GM23248 (cell line): ENCODE data around the gene RERE. TPM values are rescaled to one million over a fixed set of nuclear protein-coding genes. Genes with fewer than 3 reads are reported as not detected.

Source experiments
- DNase-seq: peaks from one replicate; pipeline ENCODE4 v3.0.0-alpha.2; 2015
- H2AFZ ChIP-seq: fragments of 200-600 bp; sonication (generic); 2 replicates; pipeline ENCODE4 v1.6.1; 2016; ENCODE audit warnings: antibody characterized with exemption
- H3F3A ChIP-seq: fragments of 200-600 bp; sonication (generic); 2 replicates; pipeline ENCODE4 v1.6.1; 2016; ENCODE audit warnings: mild to moderate bottlenecking, antibody characterized with exemption, mixed run types; ENCODE audit not compliant: insufficient read depth
- H3K27ac ChIP-seq: fragments of 200-600 bp; sonication (generic); 2 replicates; pipeline ENCODE4 v1.5.1; 2016; ENCODE audit warnings: mild to moderate bottlenecking
- H3K27me3 ChIP-seq: fragments of 200-600 bp; sonication (generic); replicated peaks from 2 replicates; pipeline ENCODE4 v1.6.1; 2016; ENCODE audit warnings: mild to moderate bottlenecking; ENCODE audit not compliant: insufficient read depth
- H3K36me3 ChIP-seq: fragments of 200-600 bp; sonication (generic); 2 replicates; pipeline ENCODE4 v1.6.1; 2016; ENCODE audit warnings: low read depth, mild to moderate bottlenecking
- H3K4me1 ChIP-seq: fragments of 200-600 bp; sonication (generic); 2 replicates; pipeline ENCODE4 v1.6.1; 2016; ENCODE audit warnings: mild to moderate bottlenecking; ENCODE audit not compliant: insufficient read depth
- H3K4me2 ChIP-seq: fragments of 200-600 bp; sonication (generic); one replicate; pipeline ENCODE4 v1.6.1; 2016; ENCODE audit warnings: mild to moderate bottlenecking; ENCODE audit not compliant: unreplicated experiment
- H3K4me3 ChIP-seq: fragments of 200-600 bp; sonication (generic); 2 replicates; pipeline ENCODE4 v1.5.1; 2016; ENCODE audit warnings: mild to moderate bottlenecking
- H3K79me2 ChIP-seq: fragments of 200-600 bp; sonication (generic); 2 replicates; pipeline ENCODE4 v1.6.1; 2016; ENCODE audit warnings: mild to moderate bottlenecking; ENCODE audit not compliant: insufficient read depth
- H3K9ac ChIP-seq: fragments of 200-600 bp; sonication (generic); 2 replicates; pipeline ENCODE4 v1.6.1; 2016; ENCODE audit warnings: mild to moderate bottlenecking
- H3K9me2 ChIP-seq: fragments of 200-600 bp; sonication (generic); 2 replicates; pipeline ENCODE4 v1.6.1; 2016; ENCODE audit warnings: mixed run types, mild to moderate bottlenecking, moderate library complexity; ENCODE audit not compliant: insufficient read depth
- H3K9me3 ChIP-seq: fragments of 200-600 bp; sonication (generic); one replicate; pipeline ENCODE4 v1.6.1; 2017; ENCODE audit warnings: low read depth
- H4K20me1 ChIP-seq: fragments of 200-600 bp; sonication (generic); 2 replicates; pipeline ENCODE4 v1.6.0; 2016; ENCODE audit not compliant: insufficient read depth
- EZH2 ChIP-seq: fragments of 200-600 bp; sonication (generic); IDR thresholded peaks from 2 replicates; pipeline ENCODE4 v1.6.1; 2018; ENCODE audit warnings: antibody characterized with exemption, mild to moderate bottlenecking; ENCODE audit not compliant: insufficient read depth, poor library complexity, severe bottlenecking
- EZH2phosphoT487 ChIP-seq: fragments of 200-600 bp; sonication (generic); IDR thresholded peaks from 2 replicates; pipeline ENCODE4 v1.6.1; 2018; ENCODE audit warnings: antibody characterized with exemption, moderate library complexity, mild to moderate bottlenecking, low read depth; ENCODE audit not compliant: insufficient read depth
- WGBS, 2 experiments: methylation state at CpG; one replicate each; pipeline ENCODE4 v1.1.6; 2015 to 2017; ENCODE audit warnings: low lambda C conversion rate in 2 of 2, low coverage in 1 of 2; ENCODE audit errors: missing lambda C conversion rate in 2 of 2; 5-methylcytosine and 5-hydroxymethylcytosine counted together
- in situ Hi-C: fragments of 300-500 bp; cut with MboI; formaldehyde crosslinking; loops from 2 replicates; pipeline ENCODE4 v1.15.0; 2020
- polyA plus RNA-seq: library from polyadenylated mRNA; unstranded; fragments of >200 nt; fragmentation: Nextera tagmentation; extraction: Ambion mirVana; gene quantifications from 2 replicates; pipeline ENCODE4 v1.2.1, GENCODE V29; 2016
- total RNA-seq: library from RNA; depleted of rRNA; stranded (reverse); fragments of >200 nt; shearing (Covaris generic); gene quantifications from 2 replicates; pipeline ENCODE4 v1.2.3, GENCODE V29; 2014

The RERE gene
- total and polyA plus RNA-seq, 2 experiments from 2014 or later = 26.0 to 26.2 TPM

GRCh38 chr1:8356256-8357209 is 460.9 kb downstream of the RERE start:
- 94 to 95% methylated on average over 27 of the region's 27 CpGs for WGBS, 2 experiments
- no peak overlapping the region for H3K27ac ChIP-seq
- in situ Hi-C loops = no loop called here
- no peak overlapping the region for H3K4me3 ChIP-seq
- no peak overlapping the region for H3K9ac ChIP-seq
- H3K27me3 ChIP-seq = no peaks in the 10 kb centered on the region
- H4K20me1 ChIP-seq = no peaks in the 10 kb centered on the region
- DNase-seq = no peak
- H3F3A ChIP-seq = 0 out of 2 replicates have a peak, but pooled peaks cover 5% of the 10 kb centered on the region
- H3K36me3 ChIP-seq = peaks cover 37% of the 10 kb centered on the region; the same call in 1 of the 2 replicates
- no peaks in the 10 kb centered on the region for H3K4me1 ChIP-seq
- no peak overlapping the region for H3K4me2 ChIP-seq
- H3K79me2 ChIP-seq = peaks cover 9% of the 10 kb centered on the region; the same call in 1 of the 2 replicates
- no peaks in the 10 kb centered on the region for H3K9me2 ChIP-seq
- no peak overlapping the region for H2AFZ ChIP-seq
- no peaks in the 10 kb centered on the region for H3K9me3 ChIP-seq
- TF ChIP-seq EZH2 = no peak
- no peak for TF ChIP-seq EZH2phosphoT487

GRCh38 chr1:8355439-8356255 is 461.8 kb downstream of the RERE start:
- H3K79me2 ChIP-seq = peaks cover 9% of the 10 kb centered on the region; the same call in 1 of the 2 replicates
- no peak overlapping the region for H3K9ac ChIP-seq
- DNase-seq = no peak
- H3K9me3 ChIP-seq = no peaks in the 10 kb centered on the region
- H4K20me1 ChIP-seq = no peaks in the 10 kb centered on the region
- H2AFZ ChIP-seq = no peak overlapping the region
- 0 out of 2 replicates have a peak, but pooled peaks cover 5% of the 10 kb centered on the region for H3F3A ChIP-seq
- no peaks in the 10 kb centered on the region for H3K9me2 ChIP-seq
- H3K36me3 ChIP-seq = peaks cover 37% of the 10 kb centered on the region; the same call in 1 of the 2 replicates
- no peak overlapping the region for H3K27ac ChIP-seq
- TF ChIP-seq EZH2 (no peak), EZH2phosphoT487 (no peak)
- in situ Hi-C loops = no loop called here
- no peaks in the 10 kb centered on the region for H3K4me1 ChIP-seq
- no peak overlapping the region for H3K4me2 ChIP-seq
- 88% methylated on average over 20 to 24 of the region's 24 CpGs for WGBS, 2 experiments
- H3K27me3 ChIP-seq = no peaks in the 10 kb centered on the region
- H3K4me3 ChIP-seq = no peak overlapping the region

DNA sequence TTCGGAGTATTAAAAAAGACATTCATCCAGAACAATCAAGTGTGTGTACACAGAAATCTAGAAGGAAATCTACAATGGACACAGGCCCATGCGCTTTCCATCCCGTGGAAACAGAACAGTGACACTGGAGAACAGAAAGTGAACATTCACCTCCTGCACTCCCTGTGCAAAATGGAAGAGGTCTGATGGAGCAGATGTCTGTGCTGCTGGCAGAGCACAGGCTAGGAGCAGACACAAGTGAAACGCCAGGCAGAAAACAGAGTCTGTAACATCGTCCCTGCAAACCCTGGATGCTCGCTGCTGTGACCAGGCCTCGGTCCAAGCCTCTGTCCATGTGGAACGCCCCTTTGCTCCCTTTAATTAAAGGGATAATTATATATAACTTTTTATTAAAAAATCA is 463.4 kb downstream of the RERE start:
- no peak for DNase-seq
- in situ Hi-C loops = no loop called here
- WGBS, 2 experiments = 80 to 82% methylated on average over 8 of the region's 8 CpGs

More for the DNA sequence above, 463.4 kb downstream of the RERE start:
- Histone ChIP-seq H3K27me3 (no peaks in the 10 kb centered on the region), H3K9me3 (no peaks in the 10 kb centered on the region), H3K79me2 (peaks cover 9% of the 10 kb centered on the region; the same call in 1 of the 2 replicates), H2AFZ (no peak overlapping the region), H3K4me2 (no peak overlapping the region), H3K4me3 (no peak overlapping the region), H3K9ac (no peak overlapping the region), H3F3A (0 out of 2 replicates have a peak, but pooled peaks cover 5% of the 10 kb centered on the region), H3K9me2 (no peaks in the 10 kb centered on the region), H3K27ac (no peak overlapping the region), H4K20me1 (no peaks in the 10 kb centered on the region), H3K36me3 (peaks cover 37% of the 10 kb centered on the region; the same call in 1 of the 2 replicates), H3K4me1 (no peaks in the 10 kb centered on the region)
- no peak for TF ChIP-seq EZH2phosphoT487
- TF ChIP-seq EZH2 = no peak
